Measurements from ENCODE around the gene RSRC1.

GRCh38 chr3:158097081-158097592 is 12.8 kb upstream of the RSRC1 start:
- TF ChIP-seq CTCF (IDR thresholded peaks at IDR 0.05) = no peak
- no peak for TF ChIP-seq POLR2AphosphoS5 (IDR thresholded peaks at IDR 0.05)
- no peak for TF ChIP-seq POLR2A (IDR thresholded peaks at IDR 0.05)
